ENCODE measurements around the gene TTC21B.

TTC21B gene

GRCh38 chr2:165927774-165928173 lies 25.8 kb downstream of the TTC21B start:
- Histone ChIP-seq H3K27me3 (ENCODE audit: insufficient read depth, poor library complexity, severe bottlenecking) (no peaks in the 10 kb centered on the region), H3K4me3 (replicated peaks; ENCODE audit: insufficient read depth, low read length) (no peak overlapping the region), H3K27ac (replicated peaks) (no peak overlapping the region)
- DNase-seq (ENCODE audit: low read depth in 1 of 2, low spot score in 1 of 2) = no peak
- no peak for TF ChIP-seq POLR2AphosphoS5 (IDR thresholded peaks at IDR 0.05; ENCODE audit: low read depth)
- no peak for TF ChIP-seq SPI1 (IDR thresholded peaks at IDR 0.05; ENCODE audit: borderline replicate concordance, low read depth)
- no peak for TF ChIP-seq GABPA (IDR thresholded peaks at IDR 0.05; ENCODE audit: low read depth)
- no peak for TF ChIP-seq REST (IDR thresholded peaks at IDR 0.05; ENCODE audit: insufficient replicate concordance, low read depth)
- TF ChIP-seq, protein P1, sequence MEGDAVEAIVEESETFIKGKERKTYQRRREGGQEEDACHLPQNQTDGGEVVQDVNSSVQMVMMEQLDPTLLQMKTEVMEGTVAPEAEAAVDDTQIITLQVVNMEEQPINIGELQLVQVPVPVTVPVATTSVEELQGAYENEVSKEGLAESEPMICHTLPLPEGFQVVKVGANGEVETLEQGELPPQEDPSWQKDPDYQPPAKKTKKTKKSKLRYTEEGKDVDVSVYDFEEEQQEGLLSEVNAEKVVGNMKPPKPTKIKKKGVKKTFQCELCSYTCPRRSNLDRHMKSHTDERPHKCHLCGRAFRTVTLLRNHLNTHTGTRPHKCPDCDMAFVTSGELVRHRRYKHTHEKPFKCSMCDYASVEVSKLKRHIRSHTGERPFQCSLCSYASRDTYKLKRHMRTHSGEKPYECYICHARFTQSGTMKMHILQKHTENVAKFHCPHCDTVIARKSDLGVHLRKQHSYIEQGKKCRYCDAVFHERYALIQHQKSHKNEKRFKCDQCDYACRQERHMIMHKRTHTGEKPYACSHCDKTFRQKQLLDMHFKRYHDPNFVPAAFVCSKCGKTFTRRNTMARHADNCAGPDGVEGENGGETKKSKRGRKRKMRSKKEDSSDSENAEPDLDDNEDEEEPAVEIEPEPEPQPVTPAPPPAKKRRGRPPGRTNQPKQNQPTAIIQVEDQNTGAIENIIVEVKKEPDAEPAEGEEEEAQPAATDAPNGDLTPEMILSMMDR (IDR thresholded peaks at IDR 0.05; ENCODE audit: insufficient read depth, low read length) = no peak

DNA sequence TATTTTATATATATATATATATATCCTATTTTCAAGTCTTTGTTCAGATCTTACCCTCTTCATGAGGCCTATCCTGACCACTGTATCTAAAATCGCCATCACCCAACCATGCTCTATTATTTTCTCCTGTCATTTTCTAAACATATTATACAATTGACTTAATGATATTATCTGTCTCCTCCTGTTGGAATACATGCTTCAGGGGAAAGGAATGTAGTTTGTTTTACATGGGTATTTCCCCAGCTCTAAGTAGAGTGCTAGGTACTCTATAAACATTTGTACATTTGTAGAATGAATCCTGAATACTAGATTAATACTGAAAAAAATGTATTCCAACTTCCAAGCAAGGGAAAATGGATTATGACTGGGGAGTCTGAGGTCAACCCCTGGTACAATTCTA lies 26.2 kb downstream of the TTC21B start:
- Histone ChIP-seq H3K27ac (replicated peaks) (no peak overlapping the region), H3K27me3 (ENCODE audit: insufficient read depth, poor library complexity, severe bottlenecking) (no peaks in the 10 kb centered on the region), H3K4me3 (replicated peaks; ENCODE audit: insufficient read depth, low read length) (no peak overlapping the region)
- TF ChIP-seq, protein P1 (IDR thresholded peaks at IDR 0.05; ENCODE audit: insufficient read depth, low read length) = no peak
- TF ChIP-seq GABPA (IDR thresholded peaks at IDR 0.05; ENCODE audit: low read depth) (no peak), POLR2AphosphoS5 (IDR thresholded peaks at IDR 0.05; ENCODE audit: low read depth) (no peak), REST (IDR thresholded peaks at IDR 0.05; ENCODE audit: insufficient replicate concordance, low read depth) (no peak), SPI1 (IDR thresholded peaks at IDR 0.05; ENCODE audit: borderline replicate concordance, low read depth) (no peak)
- DNase-seq (ENCODE audit: low read depth in 1 of 2, low spot score in 1 of 2) = no peak

DNA sequence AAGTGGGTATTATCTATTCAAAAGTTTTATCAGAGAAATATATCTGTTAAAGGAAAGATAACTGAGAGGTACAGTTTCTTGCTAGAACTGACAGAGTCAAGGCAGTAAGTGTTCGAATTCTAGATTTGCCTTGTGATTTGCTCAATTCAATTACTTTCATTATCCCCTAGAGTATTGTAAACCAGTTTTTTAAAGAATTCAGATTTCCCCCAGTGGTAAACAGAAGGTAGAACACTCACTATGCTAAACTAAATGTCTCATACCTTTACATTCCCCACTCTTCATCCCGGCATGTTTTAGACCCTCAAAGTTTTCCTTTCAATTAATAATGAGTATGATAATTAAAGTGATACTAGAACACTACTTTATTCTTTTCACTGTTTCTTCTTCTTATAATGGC lies 28.6 kb downstream of the TTC21B start:
- no peak overlapping the region for H3K27ac ChIP-seq (replicated peaks)
- TF ChIP-seq REST (IDR thresholded peaks at IDR 0.05; ENCODE audit: insufficient replicate concordance, low read depth) (no peak), POLR2AphosphoS5 (IDR thresholded peaks at IDR 0.05; ENCODE audit: low read depth) (no peak), SPI1 (IDR thresholded peaks at IDR 0.05; ENCODE audit: borderline replicate concordance, low read depth) (no peak), GABPA (IDR thresholded peaks at IDR 0.05; ENCODE audit: low read depth) (no peak)
- TF ChIP-seq, protein P1 (IDR thresholded peaks at IDR 0.05; ENCODE audit: insufficient read depth, low read length) = no peak
- DNase-seq (ENCODE audit: low read depth in 1 of 2, low spot score in 1 of 2) = no peak
- H3K27me3 ChIP-seq (ENCODE audit: insufficient read depth, poor library complexity, severe bottlenecking) = no peaks in the 10 kb centered on the region
- no peak overlapping the region for H3K4me3 ChIP-seq (replicated peaks; ENCODE audit: insufficient read depth, low read length)

All from HL-60 (cell line).